Panc1 (cell line): Measurements from ENCODE around the gene DOK5.

Experiments used
- SIN3A ChIP-seq: IDR thresholded peaks from 2 replicates; pipeline ENCODE4 v1.6.1; 2012; ENCODE audit warnings: low read depth, mild to moderate bottlenecking, low read length, moderate library complexity, borderline replicate concordance; ENCODE audit not compliant: insufficient read depth
- TCF7L2 ChIP-seq: IDR thresholded peaks from 2 replicates; pipeline ENCODE4 v1.6.1; 2011; ENCODE audit warnings: mild to moderate bottlenecking, low read depth, low read length, inconsistent platforms

DNA sequence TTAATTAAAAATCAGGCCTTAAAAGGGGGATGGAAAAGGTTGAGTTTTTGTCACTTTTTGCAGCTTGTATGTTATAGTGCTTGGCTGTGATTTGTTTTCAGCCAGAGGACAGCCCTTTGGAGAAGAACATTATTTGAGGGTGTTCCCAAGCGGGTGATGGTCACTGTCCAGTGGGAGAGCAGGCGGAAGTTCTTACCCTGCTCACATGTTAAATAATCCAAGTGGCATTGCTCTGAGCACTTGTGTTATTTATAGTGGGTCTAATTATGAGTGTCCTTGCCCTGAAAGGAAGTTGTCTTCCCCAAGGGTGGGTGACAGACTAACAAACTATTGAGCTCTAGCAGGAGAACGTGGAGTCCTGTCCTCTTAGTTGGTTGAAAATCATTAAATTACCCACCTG lies 49.5 kb downstream of the DOK5 start:
- TF ChIP-seq TCF7L2 (no peak), SIN3A (no peak)
